ENCODE measurements around the gene PARD3B.

PARD3B gene

GRCh38 chr2:205556357-205556756 lies 1011.1 kb downstream of the PARD3B start:
- DNase-seq, result no peak

GRCh38 chr2:205556841-205557539 lies 1011.7 kb downstream of the PARD3B start:
- DNase-seq, result peak; percentile 15

GRCh38 chr2:205557873-205558272 lies 1012.6 kb downstream of the PARD3B start:
- DNase-seq, result no peak

- no peak for DNase-seq
Measured at GRCh38 chr2:205561441-205561840, 1016.2 kb downstream of the PARD3B start.

GRCh38 chr2:205563646-205564045 lies 1018.4 kb downstream of the PARD3B start:
- no peak for DNase-seq

- no peak for DNase-seq
Measured at GRCh38 chr2:205564346-205565141, 1019.3 kb downstream of the PARD3B start.

GRCh38 chr2:205565142-205565522 lies 1019.9 kb downstream of the PARD3B start:
- no peak for DNase-seq

GRCh38 chr2:205566606-205567168 lies 1021.4 kb downstream of the PARD3B start:
- no peak for DNase-seq

- DNase-seq, result no peak
Measured at GRCh38 chr2:205568620-205569019, 1023.3 kb downstream of the PARD3B start.

- DNase-seq, result no peak
Measured at GRCh38 chr2:205570648-205571047, 1025.4 kb downstream of the PARD3B start.

- no peak for DNase-seq
Measured at GRCh38 chr2:205571360-205571959, 1026.2 kb downstream of the PARD3B start.

- peak; percentile 92 for DNase-seq
Measured at GRCh38 chr2:205574001-205574400, 1028.7 kb downstream of the PARD3B start.

GRCh38 chr2:205579335-205579734 lies 1034.1 kb downstream of the PARD3B start:
- DNase-seq, result no peak

GRCh38 chr2:205580212-205580987 lies 1035.1 kb downstream of the PARD3B start:
- DNase-seq, result peak; percentile 70

GRCh38 chr2:205582366-205582765 lies 1037.1 kb downstream of the PARD3B start:
- DNase-seq, result peak; percentile 37

GRCh38 chr2:205585449-205586383 lies 1040.4 kb downstream of the PARD3B start:
- DNase-seq, result no peak

GRCh38 chr2:205586626-205587025 lies 1041.4 kb downstream of the PARD3B start:
- DNase-seq, result no peak

- DNase-seq, result peak; percentile 33
Measured at GRCh38 chr2:205589479-205589878, 1044.2 kb downstream of the PARD3B start.

- DNase-seq, result peak; percentile 95
Measured at GRCh38 chr2:205590759-205591158, 1045.5 kb downstream of the PARD3B start.

- no peak for DNase-seq
Measured at GRCh38 chr2:205593891-205594290, 1048.6 kb downstream of the PARD3B start.

GRCh38 chr2:205596581-205596980 lies 1051.3 kb downstream of the PARD3B start:
- no peak for DNase-seq

All from fibroblast of skin of right quadriceps (primary cell).